Endothelial cell of umbilical vein (primary cell): Measurements from ENCODE around the gene SLC30A3. TPM values are rescaled to one million over a fixed set of nuclear protein-coding genes. Genes with fewer than 3 reads are reported as not detected.

ENCODE experiments used
- BruUV-seq: library from RNA; stranded (reverse); fragments of 400-500 nt; replicated peaks from 2 replicates; lab custom pipeline; 2021; lab: Mats Ljungman, UMichigan
- CTCF ChIA-PET: fragments of 300-600, 350-600 bp; sonication (Branson Sonifier 250); formaldehyde crosslinking; loops from one replicate; lab custom pipeline; 2021; ENCODE audit warnings: antibody characterized with exemption, inconsistent platforms; lab: Charles Lee
- POLR2A ChIA-PET: fragments of 300-600, 350-600 bp; sonication (Branson Sonifier 250); formaldehyde crosslinking; loops from one replicate; lab custom pipeline; 2021; ENCODE audit warnings: antibody characterized with exemption, inconsistent platforms; lab: Charles Lee
- DNase-seq: peaks from one replicate; pipeline ENCODE4 v3.0.0-alpha.2; 2011; ENCODE audit warnings: low read depth, low spot score
- FAIRE-seq: peaks from 2 replicates; lab custom pipeline; 2011; peaks lifted over from hg19 to GRCh38; lab: Jason Lieb, UNC
- H2AFZ ChIP-seq: 2 replicates; pipeline ENCODE4 v1.6.0; 2012; ENCODE audit warnings: low read depth, low read length, control low read depth, inconsistent platforms
- H3K27ac ChIP-seq: 2 replicates; pipeline ENCODE4 v1.5.1; 2011; ENCODE audit warnings: low read depth, mild to moderate bottlenecking, control low read depth, low read length, moderate library complexity; ENCODE audit not compliant: insufficient read depth
- H3K27me3 ChIP-seq, 2 experiments: 2 replicates each; pipeline versions ENCODE4 v1.6.0 to v1.6.1; 2011; ENCODE audit warnings: low read length in 2 of 2, mixed read lengths in 1 of 2; ENCODE audit not compliant: control insufficient read depth in 2 of 2, insufficient read depth in 2 of 2
- H3K36me3 ChIP-seq, 2 experiments: 2 replicates in 1 of 2; 3 replicates in 1 of 2; pipeline ENCODE4 v1.5.1; 2011; ENCODE audit warnings: low read length in 2 of 2, mild to moderate bottlenecking in 1 of 2, moderate library complexity in 1 of 2; ENCODE audit not compliant: control insufficient read depth in 2 of 2, insufficient read depth in 2 of 2; ENCODE audit errors: extremely low read depth in 1 of 2
- H3K4me1 ChIP-seq: 3 replicates; pipeline ENCODE4 v1.5.1; 2011; ENCODE audit warnings: mild to moderate bottlenecking, low read length; ENCODE audit not compliant: control insufficient read depth, insufficient read depth; ENCODE audit errors: extremely low read depth
- H3K4me2 ChIP-seq: 2 replicates; pipeline ENCODE4 v1.6.1; 2011; ENCODE audit warnings: low read length, control low read depth, mixed read lengths; ENCODE audit not compliant: insufficient read depth
- H3K4me3 ChIP-seq, 3 experiments: fragments of 200-600 bp in 1 of 3; sonication (generic), shearing (Covaris generic) in 1 of 3; replicated peaks in 1 of 3; 2 replicates each; pipeline ENCODE4 v1.5.1; 2011 to 2016; ENCODE audit warnings: control low read depth in 3 of 3, low read length in 3 of 3, mild to moderate bottlenecking in 2 of 3, inconsistent platforms in 1 of 3, low read depth in 1 of 3, moderate library complexity in 1 of 3; ENCODE audit not compliant: insufficient read depth in 1 of 3
- H3K79me2 ChIP-seq: 2 replicates; pipeline ENCODE4 v1.6.0; 2012; ENCODE audit warnings: low read length, inconsistent platforms; ENCODE audit not compliant: control insufficient read depth, insufficient read depth
- H3K9ac ChIP-seq: replicated peaks from 2 replicates; pipeline ENCODE3; 2011; ENCODE audit warnings: low read length, control low read depth; ENCODE audit not compliant: insufficient read depth; ENCODE audit errors: extremely low read depth
- H3K9me1 ChIP-seq: replicated peaks from 3 replicates; pipeline ENCODE4 v1.6.0; 2011; ENCODE audit warnings: mild to moderate bottlenecking, low read length; ENCODE audit not compliant: control insufficient read depth, insufficient read depth; ENCODE audit errors: extremely low read depth
- H3K9me3 ChIP-seq: replicated peaks from 2 replicates; pipeline ENCODE4 v1.5.1; 2012; ENCODE audit warnings: low read length, inconsistent platforms; ENCODE audit not compliant: control insufficient read depth, insufficient read depth
- H4K20me1 ChIP-seq: replicated peaks from 2 replicates; pipeline ENCODE3; 2011; ENCODE audit warnings: mild to moderate bottlenecking, low read length; ENCODE audit not compliant: control insufficient read depth, insufficient read depth; ENCODE audit errors: extremely low read depth
- CTCF ChIP-seq, 2 donors: IDR thresholded peaks; 1 replicate in 1 of 2; 2 replicates in 1 of 2; pipeline ENCODE4 v1.5.1; 2011; ENCODE audit warnings: low read length in 2 of 2, mild to moderate bottlenecking in 2 of 2, moderate library complexity in 2 of 2, control low read depth in 1 of 2, inconsistent platforms in 1 of 2, low read depth in 1 of 2; ENCODE audit not compliant: insufficient read depth in 1 of 2; ENCODE audit errors: extremely low read depth in 1 of 2
- EZH2 ChIP-seq: IDR thresholded peaks from 2 replicates; pipeline ENCODE4 v1.6.1; 2012; ENCODE audit warnings: borderline replicate concordance, low read depth, mild to moderate bottlenecking, moderate library complexity, low read length, inconsistent platforms; ENCODE audit not compliant: severe bottlenecking
- FOS ChIP-seq: IDR thresholded peaks from 2 replicates; pipeline ENCODE4 v1.6.1; 2011; ENCODE audit warnings: mild to moderate bottlenecking, low read length, moderate library complexity, borderline replicate concordance; ENCODE audit not compliant: insufficient read depth
- GATA2 ChIP-seq: IDR thresholded peaks from 2 replicates; pipeline ENCODE4 v1.7.0; 2011; ENCODE audit warnings: low read depth, mild to moderate bottlenecking, moderate library complexity, mixed read lengths, low read length; ENCODE audit not compliant: insufficient read length, insufficient read depth
- JUN ChIP-seq: IDR thresholded peaks from 2 replicates; pipeline ENCODE4 v1.6.1; 2011; ENCODE audit warnings: borderline replicate concordance, low read depth; ENCODE audit not compliant: insufficient read length, insufficient read depth
- MYC ChIP-seq: IDR thresholded peaks from one replicate; pipeline ENCODE4 v1.6.1; 2011; ENCODE audit warnings: mild to moderate bottlenecking, low read depth, low read length
- POLR2A ChIP-seq: IDR thresholded peaks from 2 replicates; pipeline ENCODE4 v1.6.1; 2012; ENCODE audit warnings: low read depth, mild to moderate bottlenecking, control low read depth, low read length
- POLR2AphosphoS5 ChIP-seq: IDR thresholded peaks from 2 replicates; pipeline ENCODE4 v1.6.1; 2012; ENCODE audit warnings: low read depth, mild to moderate bottlenecking, control low read depth, low read length, moderate library complexity; ENCODE audit not compliant: insufficient read depth
- dilution Hi-C: fragments of 300-500 bp; cut with MboI; formaldehyde crosslinking; loops from one replicate; pipeline ENCODE4 v1.15.0; 2019; ENCODE audit warnings: low sequenced_read_pairs; ENCODE audit not compliant: extremely low pct_ligation_motif_present
- intact Hi-C: fragments of 100-400 bp; cut with micrococcal nuclease; formaldehyde crosslinking; loops from one replicate; pipeline ENCODE4 v1.10.0; 2022
- polyA plus RNA-seq, 4 experiments: library from polyadenylated mRNA; depleted of rRNA in 3 of 4; stranded (reverse) in 3 of 4; unstranded in 1 of 4; fragments of >200 nt; gene quantifications; 2 replicates each; pipeline versions ENCODE4 v1.2.1 to v1.2.3, GENCODE V29; 2011 to 2012; ENCODE audit warnings: missing spikeins in 1 of 4
- total RNA-seq: library from RNA; stranded (reverse); gene quantifications from 2 replicates; pipeline ENCODE4 v1.2.3, GENCODE V29; 2021
- TF ChIP-seq, protein P1 (sequence below): IDR thresholded peaks from 2 replicates; pipeline ENCODE4 v1.6.1; 2011; ENCODE audit not compliant: insufficient read depth, insufficient read length

The SLC30A3 gene
- total and polyA plus RNA-seq, 2 donors (not counting 3 experiments of a cell fraction or from before 2014, with no cell fraction given), result 16.7 to 63.9 TPM

DNA sequence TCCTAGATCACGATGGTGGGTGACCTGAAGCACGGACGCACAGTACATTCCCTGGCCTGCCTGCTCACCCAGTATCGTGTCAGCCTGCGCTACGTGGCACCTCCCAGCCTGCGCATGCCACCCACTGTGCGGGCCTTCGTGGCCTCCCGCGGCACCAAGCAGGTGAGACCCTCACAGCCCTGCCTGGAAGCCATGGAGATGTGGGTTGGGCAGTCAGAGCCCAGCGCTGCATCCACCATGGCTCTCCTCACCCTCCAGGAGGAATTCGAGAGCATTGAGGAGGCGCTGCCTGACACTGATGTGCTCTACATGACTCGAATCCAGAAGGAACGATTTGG, 20.3 kb downstream of the SLC30A3 start:
- Histone ChIP-seq H3K4me2 (no peak overlapping the region), H3K79me2 (no peaks in the 10 kb centered on the region), H3K4me1 (no peaks in the 10 kb centered on the region), H3K9ac (no peak overlapping the region), H4K20me1 (no peaks in the 10 kb centered on the region), H3K4me3 (no peak overlapping the region), H3K9me3 (no peaks in the 10 kb centered on the region), H3K27me3 (no peaks in the 10 kb centered on the region), H2AFZ (no peak overlapping the region), H3K9me1 (no peaks in the 10 kb centered on the region), H3K36me3 (peaks cover 27 to 63% of the 10 kb centered on the region in 2 experiments), H3K27ac (no peak overlapping the region)
- BruUV-seq, result no TSS peak
- intact Hi-C loops, result no loop called here
- DNase-seq, result no peak
- ChIA-PET POLR2A (no interaction called here), CTCF (interaction anchor here (1.0 to 2.4 kb wide), 4 partner anchors 20 to 61 kb away, joined by 3 to 17 read pairs (median 4); partner anchors contain the start of gene SLC30A3)
- TF ChIP-seq JUN, result no peak
- no peak for TF ChIP-seq GATA2
- TF ChIP-seq, protein P1, sequence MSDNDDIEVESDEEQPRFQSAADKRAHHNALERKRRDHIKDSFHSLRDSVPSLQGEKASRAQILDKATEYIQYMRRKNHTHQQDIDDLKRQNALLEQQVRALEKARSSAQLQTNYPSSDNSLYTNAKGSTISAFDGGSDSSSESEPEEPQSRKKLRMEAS, result no peak
- no peak for TF ChIP-seq FOS
- no peak for FAIRE-seq
- dilution Hi-C loops, result no loop called here

- Histone ChIP-seq H4K20me1 (no peaks in the 10 kb centered on the region), H3K4me3 (no peak overlapping the region), H3K9ac (no peak overlapping the region), H3K27ac (no peak overlapping the region), H3K4me2 (no peak overlapping the region), H3K4me1 (no peaks in the 10 kb centered on the region), H2AFZ (no peak overlapping the region), H3K27me3 (no peaks in the 10 kb centered on the region), H3K79me2 (no peaks in the 10 kb centered on the region), H3K9me3 (no peaks in the 10 kb centered on the region), H3K9me1 (no peaks in the 10 kb centered on the region), H3K36me3 (peaks cover 29 to 66% of the 10 kb centered on the region in 2 experiments)
- dilution Hi-C loops (no loop called here), intact Hi-C loops (no loop called here)
- no peak for DNase-seq
- BruUV-seq, result no TSS peak
- FAIRE-seq, result no peak
- TF ChIP-seq POLR2AphosphoS5 (no peak), POLR2A (no peak), EZH2 (no peak), CTCF (IDR thresholded peaks at IDR 0.05; ENCODE audit: extremely low read depth in 1 of 2, insufficient read depth in 1 of 2, low read depth in 1 of 2, low read length in 2 of 2) (no peak), GATA2 (no peak), JUN (no peak), FOS (no peak), MYC (no peak)
- TF ChIP-seq, protein P1, result no peak
- ChIA-PET CTCF (interaction anchor here (1.0 to 2.4 kb wide), 4 partner anchors 20 to 61 kb away, joined by 3 to 17 read pairs (median 4); partner anchors contain the start of gene SLC30A3), POLR2A (no interaction called here)
These were observed 20.9 kb downstream of the SLC30A3 start for GRCh38 chr2:27241761-27242613.
